Measurements from ENCODE around the gene MYO5A.

DNA sequence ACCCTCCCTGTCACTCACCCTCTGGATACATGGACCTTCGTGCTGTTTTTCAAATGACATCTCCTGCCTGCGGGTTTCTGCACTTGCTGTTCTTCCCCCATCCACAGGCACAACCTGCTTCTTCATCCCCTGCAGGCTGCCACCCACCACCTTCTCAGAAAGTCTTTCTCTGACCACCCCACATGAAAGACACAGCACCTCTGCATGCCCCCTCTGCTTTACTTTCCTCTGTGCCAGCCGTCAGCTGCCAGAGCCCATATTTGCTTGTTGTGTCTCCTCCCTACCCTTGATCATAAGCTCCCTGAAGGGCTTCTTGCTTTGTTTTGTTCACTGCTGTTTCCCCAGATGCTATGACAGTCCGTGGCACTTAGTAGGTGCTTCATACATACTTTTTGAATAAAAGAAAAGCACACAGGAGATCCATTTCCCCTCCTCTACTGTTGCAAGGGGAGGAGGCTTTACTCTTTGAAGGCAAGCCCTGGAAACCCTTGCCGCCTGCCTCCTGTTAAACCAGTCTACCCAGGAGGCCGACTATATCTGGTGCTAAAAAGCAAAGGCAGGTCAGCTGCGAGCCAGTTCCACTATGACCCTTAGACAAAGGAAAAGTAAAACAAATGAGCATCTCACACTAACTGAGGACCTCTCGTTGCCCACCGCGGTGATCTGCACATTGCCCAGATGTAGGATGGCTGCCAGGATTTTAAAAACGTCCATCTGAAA is 265.0 kb downstream of the MYO5A start:
- TF ChIP-seq, protein P1, sequence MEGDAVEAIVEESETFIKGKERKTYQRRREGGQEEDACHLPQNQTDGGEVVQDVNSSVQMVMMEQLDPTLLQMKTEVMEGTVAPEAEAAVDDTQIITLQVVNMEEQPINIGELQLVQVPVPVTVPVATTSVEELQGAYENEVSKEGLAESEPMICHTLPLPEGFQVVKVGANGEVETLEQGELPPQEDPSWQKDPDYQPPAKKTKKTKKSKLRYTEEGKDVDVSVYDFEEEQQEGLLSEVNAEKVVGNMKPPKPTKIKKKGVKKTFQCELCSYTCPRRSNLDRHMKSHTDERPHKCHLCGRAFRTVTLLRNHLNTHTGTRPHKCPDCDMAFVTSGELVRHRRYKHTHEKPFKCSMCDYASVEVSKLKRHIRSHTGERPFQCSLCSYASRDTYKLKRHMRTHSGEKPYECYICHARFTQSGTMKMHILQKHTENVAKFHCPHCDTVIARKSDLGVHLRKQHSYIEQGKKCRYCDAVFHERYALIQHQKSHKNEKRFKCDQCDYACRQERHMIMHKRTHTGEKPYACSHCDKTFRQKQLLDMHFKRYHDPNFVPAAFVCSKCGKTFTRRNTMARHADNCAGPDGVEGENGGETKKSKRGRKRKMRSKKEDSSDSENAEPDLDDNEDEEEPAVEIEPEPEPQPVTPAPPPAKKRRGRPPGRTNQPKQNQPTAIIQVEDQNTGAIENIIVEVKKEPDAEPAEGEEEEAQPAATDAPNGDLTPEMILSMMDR (IDR thresholded peaks at IDR 0.05) = no peak
- no peak for TF ChIP-seq POLR2AphosphoS5 (IDR thresholded peaks at IDR 0.05; ENCODE audit: low read depth, low read length)
- TF ChIP-seq, protein P2, sequence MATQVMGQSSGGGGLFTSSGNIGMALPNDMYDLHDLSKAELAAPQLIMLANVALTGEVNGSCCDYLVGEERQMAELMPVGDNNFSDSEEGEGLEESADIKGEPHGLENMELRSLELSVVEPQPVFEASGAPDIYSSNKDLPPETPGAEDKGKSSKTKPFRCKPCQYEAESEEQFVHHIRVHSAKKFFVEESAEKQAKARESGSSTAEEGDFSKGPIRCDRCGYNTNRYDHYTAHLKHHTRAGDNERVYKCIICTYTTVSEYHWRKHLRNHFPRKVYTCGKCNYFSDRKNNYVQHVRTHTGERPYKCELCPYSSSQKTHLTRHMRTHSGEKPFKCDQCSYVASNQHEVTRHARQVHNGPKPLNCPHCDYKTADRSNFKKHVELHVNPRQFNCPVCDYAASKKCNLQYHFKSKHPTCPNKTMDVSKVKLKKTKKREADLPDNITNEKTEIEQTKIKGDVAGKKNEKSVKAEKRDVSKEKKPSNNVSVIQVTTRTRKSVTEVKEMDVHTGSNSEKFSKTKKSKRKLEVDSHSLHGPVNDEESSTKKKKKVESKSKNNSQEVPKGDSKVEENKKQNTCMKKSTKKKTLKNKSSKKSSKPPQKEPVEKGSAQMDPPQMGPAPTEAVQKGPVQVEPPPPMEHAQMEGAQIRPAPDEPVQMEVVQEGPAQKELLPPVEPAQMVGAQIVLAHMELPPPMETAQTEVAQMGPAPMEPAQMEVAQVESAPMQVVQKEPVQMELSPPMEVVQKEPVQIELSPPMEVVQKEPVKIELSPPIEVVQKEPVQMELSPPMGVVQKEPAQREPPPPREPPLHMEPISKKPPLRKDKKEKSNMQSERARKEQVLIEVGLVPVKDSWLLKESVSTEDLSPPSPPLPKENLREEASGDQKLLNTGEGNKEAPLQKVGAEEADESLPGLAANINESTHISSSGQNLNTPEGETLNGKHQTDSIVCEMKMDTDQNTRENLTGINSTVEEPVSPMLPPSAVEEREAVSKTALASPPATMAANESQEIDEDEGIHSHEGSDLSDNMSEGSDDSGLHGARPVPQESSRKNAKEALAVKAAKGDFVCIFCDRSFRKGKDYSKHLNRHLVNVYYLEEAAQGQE (IDR thresholded peaks at IDR 0.05; ENCODE audit: insufficient read depth in 1 of 2, low read depth in 2 of 2, low read length in 1 of 2) = no peak
- TF ChIP-seq SIN3A (IDR thresholded peaks at IDR 0.05; ENCODE audit: borderline replicate concordance, insufficient read depth, low read depth, low read length) = no peak
- no peak for TF ChIP-seq TCF7L2 (IDR thresholded peaks at IDR 0.05; ENCODE audit: low read depth, low read length)
